HG03139 (cell line): ENCODE measurements around the gene CLIC5.

Experiments used
- ATAC-seq: cut with Tn5 transposase; IDR thresholded peaks from one replicate; pipeline ENCODE4 v1.9.1; 2021; ENCODE audit not compliant: unreplicated experiment

Gene CLIC5

GRCh38 chr6:46036911-46037310, 21.3 kb upstream of the CLIC5 start:
- ATAC-seq: no peak

DNA sequence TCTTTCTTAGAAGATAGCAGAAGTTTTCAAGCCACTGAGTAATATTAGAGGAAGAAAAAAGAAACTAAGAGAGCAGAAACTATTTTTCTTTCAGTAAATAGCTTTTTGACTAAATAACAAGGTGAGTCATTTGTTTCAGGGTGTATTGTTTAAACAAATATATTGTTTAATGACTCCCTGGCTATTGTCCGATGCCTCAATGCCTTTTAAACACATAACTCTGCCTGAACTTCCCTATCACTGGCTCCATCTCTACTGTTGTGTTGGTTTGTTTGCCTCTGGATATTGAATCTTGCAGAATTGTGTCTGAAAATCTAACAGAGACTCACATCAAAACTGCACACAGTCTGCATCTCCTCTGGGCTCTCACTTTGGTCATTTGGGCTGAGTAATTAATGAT, 19.6 kb upstream of the CLIC5 start:
- no peak for ATAC-seq

GRCh38 chr6:46032110-46032998, 16.7 kb upstream of the CLIC5 start:
- ATAC-seq: no peak

DNA sequence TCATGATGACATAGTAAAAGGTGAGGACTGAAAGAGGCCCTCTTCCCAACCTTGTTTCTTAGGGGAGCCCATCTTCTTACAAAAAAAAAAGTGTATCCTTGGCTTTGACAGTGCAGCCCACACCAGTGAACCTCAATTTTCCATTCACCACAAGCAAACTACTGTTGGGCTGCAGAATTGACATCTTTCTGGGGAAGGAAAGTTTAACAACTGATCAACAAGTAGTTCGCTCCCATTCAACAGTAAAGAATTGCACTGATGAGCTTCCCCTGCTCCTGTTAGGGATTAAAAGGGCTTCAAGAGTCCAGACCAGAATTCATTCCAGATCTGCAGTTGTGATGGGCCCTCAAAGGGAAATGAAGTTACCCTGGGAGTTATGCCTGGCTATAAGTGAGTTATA, 13.9 kb upstream of the CLIC5 start:
- ATAC-seq: no peak

GRCh38 chr6:46026307-46026706, 10.6 kb upstream of the CLIC5 start:
- ATAC-seq: no peak

- ATAC-seq: no peak
Observed at GRCh38 chr6:46025573-46025972, 9.9 kb upstream of the CLIC5 start.

GRCh38 chr6:46024124-46024769, 8.6 kb upstream of the CLIC5 start:
- ATAC-seq: no peak

DNA sequence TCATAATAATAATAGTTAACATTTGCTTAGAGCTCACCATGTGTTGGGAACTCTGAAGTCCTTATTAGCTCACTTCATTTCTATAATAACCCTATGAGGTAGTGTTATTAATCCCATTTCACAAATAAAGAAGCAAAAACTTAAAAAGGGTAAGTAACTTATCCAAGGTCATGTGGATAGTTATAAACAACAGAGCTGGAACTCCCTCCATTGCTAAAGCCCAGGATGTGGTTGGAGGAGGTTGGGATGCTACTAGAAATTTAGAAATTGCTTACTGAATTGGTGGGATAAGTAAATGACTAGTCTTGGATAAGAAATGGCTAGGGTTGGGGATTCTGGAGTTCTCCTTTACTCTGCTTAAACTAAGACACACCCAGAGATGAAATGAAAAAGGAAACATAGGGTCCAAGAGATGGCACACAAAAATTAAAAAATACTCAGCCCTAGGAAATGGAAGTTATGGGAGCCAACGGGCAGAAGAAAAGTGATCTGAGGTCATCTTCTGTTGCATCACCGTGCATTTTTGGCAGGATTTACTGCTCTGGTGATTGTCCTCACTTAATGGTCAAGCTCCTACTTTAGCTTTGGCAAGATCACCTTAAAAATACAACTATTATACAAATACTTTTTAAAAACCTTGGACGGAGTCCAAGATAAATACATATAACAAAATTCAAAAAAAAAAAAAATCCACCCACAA, 7.7 kb upstream of the CLIC5 start:
- no peak for ATAC-seq

- ATAC-seq: no peak
Observed at GRCh38 chr6:46022106-46022948, 6.7 kb upstream of the CLIC5 start.

- no peak for ATAC-seq
Observed at GRCh38 chr6:46017726-46018125, 2.1 kb upstream of the CLIC5 start.

DNA sequence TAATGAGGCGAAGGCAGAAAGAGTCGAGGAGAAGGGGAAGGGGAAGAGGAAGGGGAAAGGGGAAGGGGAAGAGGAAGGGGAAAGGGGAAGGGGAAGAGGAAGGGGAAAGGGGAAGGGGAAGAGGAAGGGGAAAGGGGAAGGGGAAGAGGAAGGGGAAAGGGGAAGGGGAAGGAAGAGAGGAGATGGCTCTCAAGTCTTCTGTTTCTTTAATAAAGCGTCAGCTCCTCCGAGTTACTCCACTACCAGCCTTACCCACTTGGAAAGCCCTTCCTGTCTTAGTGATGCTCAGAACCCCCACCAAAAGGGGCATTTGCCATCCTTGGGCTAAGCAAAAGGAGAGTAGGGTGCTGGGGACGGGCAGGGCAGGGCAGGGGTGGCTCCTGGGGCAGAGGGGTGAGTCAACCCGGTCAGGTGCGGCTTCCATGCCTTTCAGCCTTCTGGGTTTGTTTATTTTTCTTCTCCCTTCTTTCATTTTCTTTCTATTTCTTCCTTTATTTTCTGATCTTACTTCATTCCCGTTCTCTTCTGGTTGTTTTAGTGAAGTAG, 476 bp upstream of the CLIC5 start:
- ATAC-seq: no peak

- no peak for ATAC-seq
Observed at GRCh38 chr6:46014511-46015118, 1.0 kb downstream of the CLIC5 start.

DNA sequence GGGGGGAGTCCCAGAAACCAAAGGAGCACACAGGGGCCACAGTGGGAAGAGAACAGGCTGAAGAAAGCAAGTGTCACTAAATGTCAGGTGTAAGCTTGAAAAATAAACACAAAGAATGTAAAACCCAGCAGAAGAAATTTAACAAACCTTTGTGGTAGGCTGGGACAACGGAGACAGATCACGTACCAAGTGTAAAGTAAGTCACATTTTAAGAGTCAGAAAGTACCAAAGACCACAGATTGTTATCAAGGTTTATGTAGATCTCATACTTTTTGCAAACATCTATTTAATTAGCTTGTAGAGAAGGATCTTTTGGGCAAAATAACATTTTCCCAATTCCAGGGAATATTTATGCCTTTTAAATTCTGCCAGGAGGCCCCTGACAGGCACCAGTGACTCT, 1.6 kb downstream of the CLIC5 start:
- ATAC-seq: no peak

GRCh38 chr6:46013639-46014038, 2.0 kb downstream of the CLIC5 start:
- ATAC-seq: no peak

DNA sequence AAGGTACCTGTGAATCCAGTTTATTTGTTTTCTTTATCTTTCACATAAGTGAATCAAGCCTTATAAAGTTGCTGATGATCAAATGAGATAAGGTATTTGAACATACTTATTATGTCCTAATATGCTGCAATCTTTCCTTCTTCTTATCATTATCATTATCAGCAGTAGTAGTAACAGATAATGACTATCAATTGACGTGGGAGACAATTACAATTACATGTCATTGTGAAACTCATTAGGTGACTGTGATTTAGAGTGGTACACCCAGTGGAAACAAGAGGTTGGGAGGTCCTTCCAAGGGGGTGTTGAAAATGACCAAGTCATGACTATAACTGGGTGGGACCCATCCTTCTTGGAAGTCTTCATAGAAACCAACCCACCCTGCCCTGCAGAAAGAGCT, 2.8 kb downstream of the CLIC5 start:
- ATAC-seq: no peak

- ATAC-seq: peak; percentile 99
Observed at GRCh38 chr6:46011188-46012085, 4.2 kb downstream of the CLIC5 start.

- ATAC-seq: no peak
Observed at GRCh38 chr6:46010771-46011170, 4.9 kb downstream of the CLIC5 start.

GRCh38 chr6:46010270-46010669, 5.4 kb downstream of the CLIC5 start:
- no peak for ATAC-seq

DNA sequence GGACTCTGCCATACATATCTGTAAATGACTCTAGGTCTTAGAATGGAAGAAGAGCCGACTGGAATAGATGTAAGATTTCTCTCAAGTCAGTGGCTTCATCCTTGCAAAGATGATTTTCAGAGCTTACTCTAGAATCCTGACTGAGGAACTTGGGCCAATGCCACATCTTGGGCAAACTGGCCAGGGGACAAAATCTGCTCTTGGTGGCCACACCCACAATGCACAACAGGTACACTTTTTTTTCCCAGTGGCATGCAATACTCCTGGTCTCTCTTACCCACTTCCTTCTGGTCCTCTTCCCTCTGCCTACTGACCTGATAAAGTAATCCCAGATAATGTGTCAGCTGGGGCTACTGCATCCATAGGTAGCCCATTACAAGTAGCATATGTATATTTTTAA, 13.4 kb downstream of the CLIC5 start:
- no peak for ATAC-seq
